ENCODE results near the gene GRID1.

GRID1 gene

DNA sequence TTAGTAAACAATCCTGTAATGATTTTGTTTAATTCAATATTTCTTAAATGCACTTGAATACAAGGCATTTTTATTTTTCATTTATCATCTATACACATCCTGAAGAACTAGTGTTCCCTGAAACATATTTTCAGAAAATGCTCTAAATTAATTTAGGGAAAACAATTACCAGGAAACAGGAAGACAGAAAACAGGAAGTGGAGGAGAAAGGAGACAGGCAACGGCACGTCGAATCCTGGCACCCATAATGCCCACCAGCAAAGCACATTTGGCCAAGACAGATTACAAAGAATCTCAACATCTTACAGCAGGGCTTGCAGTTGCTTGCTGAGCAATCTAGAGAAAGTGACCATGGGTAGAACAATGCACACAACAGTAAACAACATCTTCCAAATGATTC, 571.1 kb downstream of the GRID1 start:
- in situ Hi-C loops (cut with MboI; ENCODE audit: low sequenced_read_pairs): no loop called here

DNA sequence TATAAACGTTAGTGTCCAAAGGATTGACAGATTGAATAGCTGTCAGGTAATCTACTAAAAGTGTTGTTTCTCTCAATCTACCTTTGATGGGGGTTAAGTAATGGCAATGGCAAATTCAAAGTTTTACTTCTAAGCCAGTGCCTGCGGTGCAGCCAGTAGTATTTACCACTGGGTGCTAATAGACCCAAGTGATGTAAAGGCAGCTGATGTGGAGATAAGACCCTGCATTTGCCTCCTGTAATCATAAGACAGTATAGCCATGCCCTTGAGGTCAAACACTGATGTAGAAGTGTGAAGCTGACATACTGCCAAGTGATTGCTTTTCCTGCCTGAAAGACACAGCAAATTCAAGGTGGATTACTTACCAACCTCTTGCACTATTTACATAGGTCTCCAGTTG, 572.0 kb downstream of the GRID1 start:
- in situ Hi-C loops (cut with MboI; ENCODE audit: low sequenced_read_pairs): no loop called here

DNA sequence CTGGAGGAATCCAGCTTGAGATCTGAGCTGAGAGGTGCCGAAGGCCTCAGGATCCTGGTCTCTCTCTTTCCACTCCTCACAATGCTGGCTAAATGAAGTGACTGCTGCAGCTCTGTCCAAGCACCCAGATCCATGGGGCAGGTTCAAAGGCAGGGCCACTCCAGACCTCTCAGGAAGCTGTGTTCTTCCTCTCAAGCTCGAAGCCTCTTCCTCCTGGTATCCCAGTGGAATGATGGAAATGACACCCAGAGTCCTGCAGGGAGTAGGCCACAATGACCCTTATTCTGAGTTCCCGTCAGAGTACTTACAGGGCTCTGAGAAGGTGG, 574.1 kb downstream of the GRID1 start:
- in situ Hi-C loops (cut with MboI; ENCODE audit: low sequenced_read_pairs): no loop called here

DNA sequence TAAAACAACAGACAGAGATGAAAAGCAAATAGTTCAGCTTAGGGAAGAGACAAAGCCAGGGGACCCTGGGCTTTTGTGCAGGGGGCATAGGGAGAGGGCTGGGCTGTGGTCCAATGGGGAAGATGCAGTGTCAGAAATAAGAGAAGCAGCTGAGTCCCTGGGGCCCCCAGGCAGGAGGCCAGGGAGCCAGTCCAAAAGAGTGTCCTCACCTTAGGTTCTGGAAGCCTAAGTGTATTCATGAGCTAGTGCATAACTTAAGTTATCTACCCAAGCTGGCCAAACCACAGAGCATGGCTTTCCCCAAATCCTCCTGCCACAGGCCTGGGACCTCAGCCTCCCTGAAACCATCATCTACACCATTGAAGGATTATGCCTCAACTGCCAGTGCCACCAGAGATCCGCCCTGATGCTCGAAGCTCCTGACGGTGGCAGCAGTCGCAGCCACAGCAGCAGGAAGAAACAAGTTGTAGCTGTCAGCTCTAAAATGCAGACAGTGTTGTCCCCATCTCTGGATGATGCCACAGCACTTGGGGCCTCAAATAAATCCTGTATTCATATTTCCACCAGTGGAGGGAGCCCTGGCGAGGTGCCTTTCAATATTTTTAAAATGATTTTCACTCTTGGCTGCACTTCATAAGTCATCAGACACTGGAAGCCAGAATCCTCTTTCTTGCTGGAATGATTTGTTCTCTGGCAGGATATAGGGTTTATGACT, 574.6 kb downstream of the GRID1 start:
- in situ Hi-C loops (cut with MboI; ENCODE audit: low sequenced_read_pairs): no loop called here

DNA sequence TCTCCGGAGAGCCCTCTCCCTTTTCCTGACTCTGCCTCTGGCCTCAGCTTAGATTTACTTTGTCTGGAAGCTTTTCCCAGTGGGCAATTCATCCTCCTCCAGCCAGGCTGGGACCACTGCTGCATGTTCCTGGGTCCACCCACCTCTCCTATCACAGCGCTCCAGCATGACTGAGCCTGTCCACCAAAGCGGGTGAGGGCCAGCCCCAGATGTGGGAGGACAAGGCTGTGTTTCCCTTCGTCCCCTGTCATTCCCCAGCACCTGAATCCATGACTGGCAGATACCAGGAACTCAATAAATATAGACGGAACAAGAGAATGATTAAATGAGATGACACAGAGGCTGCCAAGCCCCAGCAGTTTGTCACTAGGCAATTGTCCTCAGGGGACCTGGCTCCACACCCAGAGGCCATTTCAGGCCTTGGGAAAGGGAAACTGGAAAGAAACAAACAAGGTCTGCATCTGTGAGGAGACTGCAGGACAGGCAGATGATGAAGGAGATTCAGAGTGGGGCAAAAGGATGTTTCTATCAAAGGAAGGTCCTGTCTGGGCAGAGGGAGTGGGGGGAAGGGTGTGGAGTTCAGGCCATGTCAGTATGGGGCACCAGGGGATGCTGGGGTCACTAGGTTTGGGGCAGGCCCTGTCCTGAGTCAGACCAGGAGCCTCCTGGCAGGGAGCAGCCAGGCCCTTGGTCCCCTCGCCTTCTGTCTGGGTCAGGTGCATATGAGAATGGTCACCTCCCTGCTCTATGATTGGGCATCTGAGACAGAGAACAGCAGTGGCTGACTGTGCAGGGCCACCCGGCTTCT, 576.4 kb downstream of the GRID1 start:
- in situ Hi-C loops (cut with MboI; ENCODE audit: low sequenced_read_pairs): no loop called here

DNA sequence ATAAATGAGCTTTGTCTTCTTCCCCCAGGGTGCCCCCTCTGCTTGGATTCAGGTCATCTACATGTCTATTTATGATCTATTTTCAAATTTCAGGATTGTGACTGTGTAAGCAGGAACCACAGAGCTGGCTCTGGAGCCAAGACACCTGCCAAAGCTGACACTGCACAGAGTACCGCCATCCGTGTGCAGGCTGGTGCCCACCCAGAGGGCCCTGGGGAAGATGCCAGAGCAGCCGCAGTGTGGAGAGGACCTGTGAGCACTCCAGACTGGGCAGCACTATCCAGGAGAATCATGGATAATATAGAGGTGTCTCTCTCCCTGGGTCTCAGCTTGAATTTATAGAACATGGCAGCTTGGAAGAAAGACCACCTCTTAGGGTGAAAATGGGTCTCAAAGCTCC, 577.5 kb downstream of the GRID1 start:
- in situ Hi-C loops (cut with MboI; ENCODE audit: low sequenced_read_pairs): no loop called here

DNA sequence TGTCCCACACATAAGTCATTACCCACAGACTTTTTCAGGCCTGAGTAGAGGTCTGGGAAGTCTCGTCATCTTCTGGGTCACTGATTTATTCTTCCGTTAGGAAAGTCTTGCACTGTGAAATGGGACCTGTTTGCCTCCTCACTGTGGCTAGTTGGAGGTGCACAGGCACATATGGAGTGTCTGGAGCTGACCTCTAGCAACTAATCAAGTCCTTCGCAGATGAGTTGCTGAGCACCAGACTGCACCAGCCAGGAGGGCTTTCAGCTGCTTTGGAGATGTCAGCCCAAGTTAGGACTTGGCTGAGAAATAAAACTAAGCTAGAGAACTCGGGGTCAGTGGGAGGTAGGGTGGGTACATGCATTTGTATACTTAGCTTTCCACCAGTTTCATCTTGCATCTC, 578.0 kb downstream of the GRID1 start:
- in situ Hi-C loops (cut with MboI; ENCODE audit: low sequenced_read_pairs): no loop called here

DNA sequence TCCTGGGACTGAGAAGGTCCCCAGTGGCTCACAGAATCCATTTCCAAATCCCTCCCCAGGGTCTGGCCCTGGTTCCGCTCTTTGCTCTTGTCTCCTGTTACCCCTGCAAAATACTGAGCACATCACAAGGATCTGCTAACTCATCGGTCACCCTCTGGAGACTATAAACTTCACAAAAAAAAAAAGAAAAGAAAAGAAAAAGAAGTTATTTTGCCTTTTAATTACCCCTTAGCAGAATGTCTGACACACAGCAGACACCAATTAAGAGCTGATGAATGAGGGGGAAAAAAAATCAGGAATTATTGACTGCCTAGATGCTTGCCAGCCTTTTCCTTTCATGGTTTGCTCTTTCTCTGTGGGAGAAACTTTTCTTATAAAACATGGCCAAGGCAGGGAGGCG, 578.7 kb downstream of the GRID1 start:
- in situ Hi-C loops (cut with MboI; ENCODE audit: low sequenced_read_pairs): no loop called here

DNA sequence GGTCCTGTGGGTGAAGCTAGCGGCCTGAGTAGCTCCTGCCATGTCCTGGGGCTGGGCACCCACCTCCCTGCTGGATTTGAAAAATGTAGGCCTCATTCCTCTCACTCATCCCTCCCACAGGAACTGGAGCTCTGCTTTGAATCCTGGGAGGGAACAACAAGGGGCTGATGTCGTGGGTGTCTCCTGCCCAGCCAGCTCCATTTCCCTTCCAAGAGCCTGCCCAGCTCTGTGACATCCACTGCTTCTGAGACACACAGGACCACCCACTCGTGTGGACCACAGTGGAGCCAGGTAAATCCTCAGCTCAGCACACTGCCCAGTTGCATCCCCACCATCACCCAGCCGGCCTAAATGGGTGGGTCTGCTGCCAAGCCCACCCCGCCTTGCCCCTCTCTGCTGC, 579.2 kb downstream of the GRID1 start:
- in situ Hi-C loops (cut with MboI; ENCODE audit: low sequenced_read_pairs): no loop called here

DNA sequence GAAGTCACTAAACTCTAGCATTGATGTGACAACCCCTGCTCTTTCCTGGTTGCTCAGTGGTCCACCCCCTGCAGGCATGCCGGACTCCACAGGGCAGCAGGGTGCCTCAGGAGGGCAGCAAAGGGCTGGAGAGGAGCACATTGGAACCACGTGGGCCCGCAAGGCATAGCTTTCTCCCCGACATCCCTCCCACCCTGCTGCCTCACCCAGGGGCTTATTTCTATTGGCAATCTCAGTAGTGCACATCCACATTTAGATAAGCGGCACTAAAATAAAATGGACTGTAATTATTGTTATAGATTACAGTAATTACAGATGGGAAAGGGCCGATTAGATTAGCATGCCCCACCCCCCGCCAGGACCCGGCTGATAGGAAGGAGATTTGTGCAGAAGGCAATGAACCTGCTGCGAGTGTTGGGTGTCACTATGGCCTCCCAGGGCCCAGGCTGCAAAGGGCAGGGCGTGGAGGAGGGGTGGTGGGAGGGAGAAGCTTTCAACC, 580.1 kb downstream of the GRID1 start:
- in situ Hi-C loops (cut with MboI; ENCODE audit: low sequenced_read_pairs): no loop called here

DNA sequence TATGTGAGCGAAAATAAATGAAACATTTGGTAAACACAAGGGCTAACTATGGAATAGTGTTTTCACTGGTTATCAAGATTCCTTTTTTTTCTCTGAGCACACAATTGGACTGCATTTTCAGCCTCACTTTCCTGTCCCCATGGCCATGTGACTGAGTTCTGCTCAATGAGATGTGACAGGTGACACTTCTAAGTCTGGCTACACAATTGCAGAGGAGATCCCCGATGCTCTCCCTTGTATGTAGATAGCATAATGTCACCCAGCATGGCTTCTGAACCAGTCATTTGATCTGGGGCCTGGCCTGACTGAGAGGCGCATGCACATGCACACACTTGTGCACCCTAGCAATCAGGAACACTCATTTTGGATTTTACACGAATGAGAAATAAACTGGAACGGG, 581.8 kb downstream of the GRID1 start:
- in situ Hi-C loops (cut with MboI; ENCODE audit: low sequenced_read_pairs): no loop called here

DNA sequence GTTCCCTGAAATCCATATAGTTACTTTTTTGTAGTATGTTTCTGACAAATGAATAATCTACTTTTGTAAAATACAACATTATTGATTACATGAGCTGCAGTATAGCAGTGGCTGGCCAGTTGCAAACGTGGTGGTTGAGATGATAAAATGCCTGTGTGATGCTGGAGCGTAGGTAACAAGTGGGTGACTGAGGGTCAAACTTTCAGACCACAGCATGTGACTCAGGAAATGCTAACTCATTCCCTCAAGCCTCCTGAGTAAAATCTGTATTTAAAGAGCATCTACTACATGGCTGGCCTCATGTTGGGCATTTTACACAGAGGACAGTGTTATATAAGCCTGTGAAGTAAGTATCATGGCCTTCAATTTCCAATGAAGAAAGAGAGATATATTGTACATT, 585.2 kb downstream of the GRID1 start:
- in situ Hi-C loops (cut with MboI; ENCODE audit: low sequenced_read_pairs): no loop called here

DNA sequence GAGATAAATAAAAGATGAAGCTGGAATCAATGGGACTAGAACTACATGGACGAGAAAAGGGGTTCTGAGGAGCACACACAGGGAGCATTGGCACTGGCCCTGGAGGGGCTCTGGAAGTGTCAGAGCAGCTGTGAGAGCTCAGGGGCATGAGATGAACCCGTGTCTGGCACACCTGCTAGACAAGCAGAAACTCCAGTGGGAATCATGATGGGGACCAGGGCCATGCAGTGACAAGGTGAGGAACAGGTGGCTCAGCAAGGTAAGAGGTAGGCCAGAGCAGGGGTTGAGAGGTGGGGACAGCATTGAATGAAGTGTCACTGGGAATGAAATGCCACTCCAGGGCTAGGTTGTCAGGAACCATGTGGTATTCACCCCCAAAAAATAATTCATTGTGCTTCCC, 588.5 kb downstream of the GRID1 start:
- in situ Hi-C loops (cut with MboI; ENCODE audit: low sequenced_read_pairs): no loop called here

DNA sequence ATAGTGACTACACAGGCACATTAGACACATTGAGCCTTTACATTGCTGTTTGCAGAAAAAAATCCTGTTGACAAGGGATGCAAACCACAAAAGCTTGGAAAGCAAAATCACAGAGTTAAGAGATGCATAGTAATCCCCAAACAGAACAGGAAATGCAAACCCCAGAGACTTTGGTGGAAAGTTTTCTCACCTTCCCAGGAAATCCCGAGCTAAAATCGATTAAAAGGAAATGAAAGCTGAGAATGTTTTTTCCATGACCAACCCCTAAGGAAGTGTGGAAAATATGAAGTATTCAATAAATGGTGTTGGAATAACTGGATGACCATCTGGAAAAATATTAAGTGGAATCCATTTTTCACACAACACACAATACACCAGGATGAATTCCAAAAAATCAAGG, 598.7 kb downstream of the GRID1 start:
- in situ Hi-C loops (cut with MboI; ENCODE audit: low sequenced_read_pairs): no loop called here

DNA sequence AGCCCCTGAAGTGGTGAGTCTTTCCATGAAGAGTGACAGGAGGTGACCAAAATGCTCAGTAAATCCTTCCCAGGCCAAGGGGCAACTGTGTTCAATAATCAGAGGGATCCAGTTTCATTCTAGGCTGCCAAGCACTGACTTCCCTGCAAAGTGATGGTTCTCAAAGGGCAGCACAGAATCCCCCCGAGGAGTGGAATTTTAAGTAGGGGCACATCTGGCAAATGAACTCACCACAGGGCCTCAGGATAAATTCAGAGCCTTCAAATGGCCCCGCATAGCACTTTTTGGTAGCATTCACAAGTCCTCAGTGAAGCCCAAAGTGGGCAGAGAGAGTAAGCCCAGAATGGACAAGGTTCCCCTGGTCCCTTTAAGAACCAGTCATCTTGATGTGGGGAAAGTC, 602.5 kb downstream of the GRID1 start:
- in situ Hi-C loops (cut with MboI; ENCODE audit: low sequenced_read_pairs): no loop called here

DNA sequence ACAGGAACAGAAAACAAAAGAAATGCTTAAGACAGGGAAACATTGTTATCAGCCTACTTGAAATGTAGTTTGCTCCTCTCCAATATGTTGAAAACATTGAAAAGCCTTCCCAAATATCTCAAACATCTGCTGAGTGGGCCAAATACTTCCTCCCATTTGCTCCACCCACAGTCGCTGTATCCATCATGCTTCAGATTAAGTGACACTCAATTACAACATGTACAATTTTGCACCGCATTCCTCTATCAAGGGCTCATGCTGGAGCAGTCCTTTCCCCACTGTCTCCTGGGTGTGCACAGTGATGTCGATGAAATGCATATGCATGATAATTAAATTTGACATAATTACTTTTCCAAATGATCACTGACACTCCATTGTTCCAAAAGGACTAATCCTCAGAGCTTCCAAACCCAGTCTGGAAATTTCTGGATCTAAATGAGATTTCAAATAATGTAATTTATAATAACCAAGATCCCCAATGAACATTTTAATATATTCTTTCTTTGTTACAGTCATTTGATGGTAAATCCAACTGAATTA, 604.6 kb downstream of the GRID1 start:
- in situ Hi-C loops (cut with MboI; ENCODE audit: low sequenced_read_pairs): no loop called here

DNA sequence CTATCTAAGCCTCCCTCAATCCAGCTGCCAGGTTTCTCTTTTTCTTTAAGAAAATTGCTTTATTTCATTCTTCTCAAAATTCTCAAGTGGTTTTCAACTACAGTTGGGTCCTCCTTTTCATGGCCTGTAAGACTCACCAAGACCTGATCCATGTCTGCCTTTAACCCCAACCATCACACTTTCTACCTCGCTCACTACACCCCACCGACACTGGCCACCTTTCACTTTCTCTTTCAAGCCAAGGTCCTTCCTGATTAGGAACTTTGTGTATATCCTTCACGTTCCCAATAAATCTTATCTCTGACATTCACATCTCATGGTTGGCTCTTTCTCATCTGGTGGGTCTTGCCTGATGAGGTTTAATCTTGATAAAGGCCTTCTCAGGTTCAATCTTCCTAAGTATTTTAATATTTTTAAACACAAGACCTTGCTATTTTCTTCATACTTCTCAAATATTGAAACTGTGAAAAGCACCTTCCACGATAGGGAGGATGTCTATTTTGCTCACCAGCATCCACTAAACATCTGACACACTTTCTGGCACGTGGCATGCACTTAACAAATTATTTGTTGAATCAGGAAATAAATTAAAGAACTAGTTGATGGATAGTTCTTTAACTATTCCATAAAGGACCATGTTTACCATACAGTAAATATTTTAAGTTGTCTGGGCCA, 624.8 kb downstream of the GRID1 start:
- in situ Hi-C loops (cut with MboI; ENCODE audit: low sequenced_read_pairs): no loop called here

DNA sequence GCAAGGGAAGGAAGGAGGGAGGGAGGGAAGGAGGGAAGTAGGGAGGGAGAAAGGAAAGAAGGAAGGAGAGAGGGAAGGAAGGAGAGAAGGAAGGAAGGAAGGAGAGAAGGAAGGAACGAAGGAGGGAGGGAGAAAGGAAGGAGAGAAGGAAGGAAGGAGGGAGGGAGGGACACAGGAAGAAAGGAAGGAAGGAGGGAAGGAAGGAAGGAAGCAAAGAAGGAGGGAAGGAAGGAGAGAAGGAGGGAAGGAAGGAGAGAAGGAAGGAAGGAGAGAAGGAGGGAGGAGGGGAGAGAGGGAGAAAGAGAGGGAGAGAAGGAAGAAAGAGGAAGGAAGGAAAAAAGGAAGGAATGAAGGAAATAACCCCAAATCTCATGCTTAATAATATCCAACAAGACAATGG, 630.6 kb downstream of the GRID1 start:
- in situ Hi-C loops (cut with MboI; ENCODE audit: low sequenced_read_pairs): no loop called here

DNA sequence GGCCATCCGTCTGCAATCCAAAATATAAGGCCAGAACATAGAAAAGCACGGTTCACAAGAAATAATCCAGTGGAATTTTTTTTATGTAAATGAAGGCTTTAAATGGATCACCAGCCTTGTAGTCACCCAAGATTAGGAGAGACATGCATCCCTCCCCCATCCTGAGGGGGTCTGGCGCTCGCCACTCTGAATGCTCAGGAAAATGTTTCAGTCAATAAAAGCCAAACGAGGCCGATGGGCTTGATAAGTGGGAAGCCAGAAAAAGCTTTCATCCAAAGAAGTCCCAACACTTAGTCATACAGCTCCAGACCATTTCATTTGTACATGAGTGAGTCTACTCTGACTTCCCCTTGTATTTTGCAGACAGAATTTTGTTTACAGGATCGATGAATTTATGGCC, 631.8 kb downstream of the GRID1 start:
- in situ Hi-C loops (cut with MboI; ENCODE audit: low sequenced_read_pairs): no loop called here

DNA sequence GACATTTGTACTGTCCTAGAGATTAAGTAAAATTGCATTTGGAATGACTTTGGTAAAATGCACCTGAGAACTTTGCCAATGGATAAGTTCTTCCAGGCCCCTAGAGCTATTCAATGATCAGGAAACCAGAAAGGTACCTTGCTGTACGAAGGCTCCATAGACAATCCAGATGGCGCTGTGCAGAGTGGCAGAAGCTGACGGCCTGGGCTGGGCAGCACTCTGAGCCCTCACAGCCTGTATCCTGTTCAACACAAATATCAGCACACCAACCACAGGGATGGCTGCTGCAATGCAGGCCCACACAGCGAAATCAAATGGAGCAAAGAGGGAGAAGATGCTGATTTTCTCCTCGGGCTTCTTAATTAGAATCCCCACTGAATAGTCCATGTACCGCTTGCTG, 642.4 kb downstream of the GRID1 start:
- in situ Hi-C loops (cut with MboI; ENCODE audit: low sequenced_read_pairs): no loop called here

DNA sequence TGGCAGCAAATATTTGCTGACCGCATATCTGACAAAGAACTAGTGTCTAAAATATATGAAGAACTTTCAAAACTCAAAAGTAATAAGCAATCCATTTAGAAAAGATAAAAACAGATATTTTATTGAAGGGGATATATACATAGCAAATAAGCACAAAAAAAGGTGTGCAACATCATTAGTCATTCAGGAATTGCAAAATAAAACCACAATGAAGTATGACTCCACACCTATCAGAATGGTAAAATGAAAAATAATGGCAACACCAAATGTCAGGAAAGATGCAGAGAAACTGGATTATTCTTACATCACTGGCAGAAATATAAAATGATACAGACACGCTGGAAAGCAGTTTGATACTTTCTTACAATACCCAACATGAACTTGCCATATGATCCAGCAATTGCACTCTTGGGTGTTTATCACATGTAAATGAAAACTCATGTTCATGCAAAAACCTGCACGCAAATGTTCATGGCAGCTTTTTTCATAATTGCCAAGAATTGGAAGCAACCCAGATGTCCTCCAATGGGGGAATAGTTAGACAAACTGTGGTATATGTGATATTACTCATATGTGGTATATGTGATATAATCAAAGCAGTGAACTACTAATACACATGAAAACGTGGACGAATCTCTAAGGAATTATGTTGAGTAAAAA, 645.5 kb downstream of the GRID1 start:
- in situ Hi-C loops (cut with MboI; ENCODE audit: low sequenced_read_pairs): no loop called here

Measured in hTERT RPE-1 (cell line).